Type B pancreatic cell (in vitro differentiated cells): ENCODE results near the gene TNRC6A. TPM values are rescaled to one million over a fixed set of nuclear protein-coding genes. Genes with fewer than 3 reads are reported as not detected.

Experiments used
- DNase-seq: peaks from one replicate; pipeline ENCODE4 v3.0.0; 2021; ENCODE audit warnings: mixed read lengths; ENCODE audit not compliant: unreplicated experiment; ENCODE audit errors: extremely low spot score
- H3K27ac Mint-ChIP-seq: 2 replicates; pipeline ENCODE4 v1.8.0; 2021; ENCODE audit warnings: mild to moderate bottlenecking, mixed read lengths
- H3K27me3 Mint-ChIP-seq: 2 replicates; pipeline ENCODE4 v1.8.0; 2021; ENCODE audit warnings: mixed read lengths
- H3K36me3 Mint-ChIP-seq: 2 replicates; pipeline ENCODE4 v1.8.0; 2021; ENCODE audit warnings: mixed read lengths
- H3K4me1 Mint-ChIP-seq: one replicate; pipeline ENCODE4 v1.8.0; 2021; ENCODE audit warnings: mixed read lengths; ENCODE audit not compliant: unreplicated experiment
- H3K4me3 Mint-ChIP-seq: 2 replicates; pipeline ENCODE4 v1.8.0; 2021; ENCODE audit warnings: mild to moderate bottlenecking, mixed read lengths
- H3K9me3 Mint-ChIP-seq: 2 replicates; pipeline ENCODE4 v1.8.0; 2021; ENCODE audit warnings: mixed read lengths
- CTCF ChIP-seq: fragments of 200-600 bp; sonication (generic); conservative IDR thresholded peaks from 2 replicates; pipeline ENCODE4 v1.5.0; 2021; ENCODE audit warnings: antibody characterized with exemption, mild to moderate bottlenecking
- total RNA-seq: library from RNA; stranded (reverse); gene quantifications from 2 replicates; pipeline ENCODE4 v1.2.1, GENCODE V29; 2021; ENCODE audit warnings: low replicate concordance

TNRC6A gene
- total RNA-seq, 1 donor from 2014 or later, result 65.9 TPM

- Mint-ChIP-seq H3K27ac (no peak overlapping the region), H3K4me1 (no peaks in the 10 kb centered on the region), H3K9me3 (no peaks in the 10 kb centered on the region), H3K27me3 (no peaks in the 10 kb centered on the region), H3K36me3 (no peaks in the 10 kb centered on the region), H3K4me3 (no peak overlapping the region)
- TF ChIP-seq CTCF, result no peak
- no peak for DNase-seq
These were observed 107.4 kb downstream of the TNRC6A start for GRCh38 chr16:24836836-24837235.

- no peaks in the 10 kb centered on the region for H3K27me3 Mint-ChIP-seq
- H3K9me3 Mint-ChIP-seq, result no peaks in the 10 kb centered on the region
- no peak overlapping the region for H3K4me3 Mint-ChIP-seq
- H3K27ac Mint-ChIP-seq, result no peak overlapping the region
- no peak for TF ChIP-seq CTCF
- H3K4me1 Mint-ChIP-seq, result no peaks in the 10 kb centered on the region
- H3K36me3 Mint-ChIP-seq, result no peaks in the 10 kb centered on the region
- DNase-seq, result no peak
These were observed 108.5 kb downstream of the TNRC6A start for GRCh38 chr16:24837969-24838368.

GRCh38 chr16:24838554-24839266, 109.3 kb downstream of the TNRC6A start:
- H3K9me3 Mint-ChIP-seq, result no peaks in the 10 kb centered on the region
- H3K4me1 Mint-ChIP-seq, result no peaks in the 10 kb centered on the region
- TF ChIP-seq CTCF, result no peak
- H3K27me3 Mint-ChIP-seq, result no peaks in the 10 kb centered on the region
- DNase-seq, result no peak
- H3K4me3 Mint-ChIP-seq, result no peak overlapping the region
- no peak overlapping the region for H3K27ac Mint-ChIP-seq
- no peaks in the 10 kb centered on the region for H3K36me3 Mint-ChIP-seq

- Mint-ChIP-seq H3K4me3 (no peak overlapping the region), H3K27me3 (no peaks in the 10 kb centered on the region), H3K27ac (no peak overlapping the region), H3K36me3 (no peaks in the 10 kb centered on the region), H3K4me1 (no peaks in the 10 kb centered on the region), H3K9me3 (no peaks in the 10 kb centered on the region)
- DNase-seq, result no peak
- no peak for TF ChIP-seq CTCF
These were observed 110.0 kb downstream of the TNRC6A start for GRCh38 chr16:24839347-24839972.

GRCh38 chr16:24841291-24841690, 111.8 kb downstream of the TNRC6A start:
- H3K4me1 Mint-ChIP-seq, result no peaks in the 10 kb centered on the region
- no peak overlapping the region for H3K27ac Mint-ChIP-seq
- no peaks in the 10 kb centered on the region for H3K27me3 Mint-ChIP-seq
- no peaks in the 10 kb centered on the region for H3K36me3 Mint-ChIP-seq
- H3K4me3 Mint-ChIP-seq, result no peak overlapping the region
- DNase-seq, result no peak
- no peaks in the 10 kb centered on the region for H3K9me3 Mint-ChIP-seq
- TF ChIP-seq CTCF, result no peak
